ENCODE results near the gene OR52I1. TPM values are rescaled to one million over a fixed set of nuclear protein-coding genes. Genes with fewer than 3 reads are reported as not detected.

The OR52I1 gene, protein sequence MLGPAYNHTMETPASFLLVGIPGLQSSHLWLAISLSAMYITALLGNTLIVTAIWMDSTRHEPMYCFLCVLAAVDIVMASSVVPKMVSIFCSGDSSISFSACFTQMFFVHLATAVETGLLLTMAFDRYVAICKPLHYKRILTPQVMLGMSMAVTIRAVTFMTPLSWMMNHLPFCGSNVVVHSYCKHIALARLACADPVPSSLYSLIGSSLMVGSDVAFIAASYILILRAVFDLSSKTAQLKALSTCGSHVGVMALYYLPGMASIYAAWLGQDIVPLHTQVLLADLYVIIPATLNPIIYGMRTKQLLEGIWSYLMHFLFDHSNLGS
- total RNA-seq (2021) (not detected in 2 replicates), Bru-seq, nascent RNA (not detected), BruChase-seq, experiment 1, labeled RNA remaining after a 2-hour chase (not detected), BruChase-seq, experiment 2, labeled RNA remaining after a 6-hour chase (not detected)
- long read RNA-seq, partial matches to known transcripts = 0 of 1 reads
- long read RNA-seq, other reads (novel, unspliced or antisense) = 0 of 1 reads

DNA sequence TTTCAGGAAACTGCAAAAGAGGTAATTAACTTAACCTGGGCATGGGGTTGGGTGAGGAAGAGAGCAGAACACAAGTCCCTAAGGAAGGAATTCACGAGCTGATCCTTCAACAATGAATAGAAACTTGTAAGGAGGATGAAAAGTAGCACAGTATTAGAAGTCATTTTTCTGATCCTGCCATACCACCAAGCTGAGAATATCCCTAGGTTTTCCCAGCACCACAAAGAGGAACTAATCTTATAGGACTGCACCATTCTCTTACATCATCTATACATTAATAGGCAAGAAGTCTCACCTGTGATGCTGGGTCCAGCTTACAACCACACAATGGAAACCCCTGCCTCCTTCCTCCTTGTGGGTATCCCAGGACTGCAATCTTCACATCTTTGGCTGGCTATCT is at the start of gene OR52I1:
OR52I1 (plus strand) TSS at position 301 of the 400 bp plus-strand sequence; CDS start at position 301, 0 bp downstream.
- no TSS peak for BruUV-seq (replicated peaks)
- CTCF ChIA-PET = no interaction called here
- no peaks in the 10 kb centered on the region for H3K4me1 ChIP-seq (ENCODE audit: insufficient read depth, low read length, poor library complexity, severe bottlenecking)
- H3K27ac ChIP-seq (ENCODE audit: low read depth, low read length, poor library complexity, severe bottlenecking) = no peak within 1 kb of the TSS
- DNase-seq (ENCODE audit: low spot score) = no peak
- H3K4me3 ChIP-seq (ENCODE audit: low read depth, low read length, poor library complexity, severe bottlenecking) = no peak within 1 kb of the TSS
- H3K9me3 ChIP-seq (ENCODE audit: low read depth, low read length, poor library complexity, severe bottlenecking) = no peaks in the 10 kb centered on the region
- no peaks in the 10 kb centered on the region for H3K36me3 ChIP-seq (ENCODE audit: insufficient read depth, low read length, poor library complexity, severe bottlenecking)
- intact Hi-C loops (cut with micrococcal nuclease; ENCODE audit: unreplicated experiment) = no loop called here
- H3K27me3 ChIP-seq (replicated peaks; ENCODE audit: insufficient read depth, low read depth, low read length, poor library complexity) = no peaks in the 10 kb centered on the region
- POLR2A ChIA-PET (ENCODE audit: low non-redundant PET) = no interaction called here
- TF ChIP-seq EZH2 (IDR thresholded peaks at IDR 0.05; ENCODE audit: borderline replicate concordance, low read depth, low read length, poor library complexity, severe bottlenecking) = no peak
- TF ChIP-seq, protein P1, sequence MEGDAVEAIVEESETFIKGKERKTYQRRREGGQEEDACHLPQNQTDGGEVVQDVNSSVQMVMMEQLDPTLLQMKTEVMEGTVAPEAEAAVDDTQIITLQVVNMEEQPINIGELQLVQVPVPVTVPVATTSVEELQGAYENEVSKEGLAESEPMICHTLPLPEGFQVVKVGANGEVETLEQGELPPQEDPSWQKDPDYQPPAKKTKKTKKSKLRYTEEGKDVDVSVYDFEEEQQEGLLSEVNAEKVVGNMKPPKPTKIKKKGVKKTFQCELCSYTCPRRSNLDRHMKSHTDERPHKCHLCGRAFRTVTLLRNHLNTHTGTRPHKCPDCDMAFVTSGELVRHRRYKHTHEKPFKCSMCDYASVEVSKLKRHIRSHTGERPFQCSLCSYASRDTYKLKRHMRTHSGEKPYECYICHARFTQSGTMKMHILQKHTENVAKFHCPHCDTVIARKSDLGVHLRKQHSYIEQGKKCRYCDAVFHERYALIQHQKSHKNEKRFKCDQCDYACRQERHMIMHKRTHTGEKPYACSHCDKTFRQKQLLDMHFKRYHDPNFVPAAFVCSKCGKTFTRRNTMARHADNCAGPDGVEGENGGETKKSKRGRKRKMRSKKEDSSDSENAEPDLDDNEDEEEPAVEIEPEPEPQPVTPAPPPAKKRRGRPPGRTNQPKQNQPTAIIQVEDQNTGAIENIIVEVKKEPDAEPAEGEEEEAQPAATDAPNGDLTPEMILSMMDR (conservative IDR thresholded peaks at IDR 0.05; ENCODE audit: low read depth, low read length) = no peak

DNA sequence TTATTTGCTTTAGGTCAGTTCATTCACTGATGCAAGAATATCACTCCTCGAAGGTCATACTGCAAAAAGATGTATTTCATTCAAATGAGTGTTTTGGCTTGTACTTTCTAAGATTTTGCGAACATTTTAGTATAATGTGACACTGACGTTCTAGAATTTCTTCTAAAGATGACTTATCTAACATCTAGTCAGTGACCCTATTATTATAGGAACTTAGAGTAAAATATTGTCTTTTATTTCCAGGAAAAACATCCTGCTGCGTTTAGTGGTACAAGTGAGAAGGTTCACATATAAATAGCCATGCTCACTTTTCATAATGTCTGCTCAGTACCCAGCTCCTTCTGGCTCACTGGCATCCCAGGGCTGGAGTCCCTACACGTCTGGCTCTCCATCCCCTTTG is 48.9 kb upstream of the OR52I1 start, which contains the start of gene OR52M1:
OR52M1 (plus strand) TSS at position 301 of the 400 bp plus-strand sequence; CDS start at position 301, 0 bp downstream.
- intact Hi-C loops (cut with micrococcal nuclease; ENCODE audit: unreplicated experiment) = no loop called here
- CTCF ChIA-PET = no interaction called here

DNA sequence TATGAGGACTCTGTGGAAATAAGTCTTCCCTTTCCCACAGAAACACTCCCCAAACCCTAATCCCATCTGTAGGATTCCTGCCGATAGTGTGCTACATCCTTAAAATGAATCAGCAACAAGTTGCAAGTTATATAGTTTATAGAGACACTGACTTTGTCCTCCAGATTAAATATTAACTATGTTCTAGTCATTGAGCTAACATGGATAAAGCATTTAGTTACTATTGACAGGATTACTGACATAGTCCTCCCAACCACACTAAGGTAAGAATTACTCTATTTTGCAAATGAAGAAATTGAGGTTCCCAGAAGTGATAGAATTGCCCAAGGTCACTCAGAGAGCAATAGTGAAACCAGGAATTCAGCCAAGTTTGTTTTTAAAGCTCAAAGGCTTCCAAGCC is 47.0 kb upstream of the OR52I1 start:
- H3K36me3 ChIP-seq (ENCODE audit: insufficient read depth, low read length, poor library complexity, severe bottlenecking) = no peaks in the 10 kb centered on the region
- no peak overlapping the region for H3K27ac ChIP-seq (ENCODE audit: low read depth, low read length, poor library complexity, severe bottlenecking)
- ChIA-PET POLR2A (ENCODE audit: low non-redundant PET) (no interaction called here), CTCF (no interaction called here)
- no peaks in the 10 kb centered on the region for H3K9me3 ChIP-seq (ENCODE audit: low read depth, low read length, poor library complexity, severe bottlenecking)
- no peak for DNase-seq (ENCODE audit: low spot score)
- no peak overlapping the region for H3K4me3 ChIP-seq (ENCODE audit: low read depth, low read length, poor library complexity, severe bottlenecking)
- TF ChIP-seq, protein P1 (conservative IDR thresholded peaks at IDR 0.05; ENCODE audit: low read depth, low read length) = no peak
- no peak for TF ChIP-seq EZH2 (IDR thresholded peaks at IDR 0.05; ENCODE audit: borderline replicate concordance, low read depth, low read length, poor library complexity, severe bottlenecking)
- no TSS peak for BruUV-seq (replicated peaks)
- no peaks in the 10 kb centered on the region for H3K4me1 ChIP-seq (ENCODE audit: insufficient read depth, low read length, poor library complexity, severe bottlenecking)
- peaks cover 4% of the 10 kb centered on the region for H3K27me3 ChIP-seq (replicated peaks; ENCODE audit: insufficient read depth, low read depth, low read length, poor library complexity)
- intact Hi-C loops (cut with micrococcal nuclease; ENCODE audit: unreplicated experiment) = no loop called here

More for the DNA sequence above, 48.9 kb upstream of the OR52I1 start, which contains the start of gene OR52M1:
- no peak for TF ChIP-seq EZH2 (IDR thresholded peaks at IDR 0.05; ENCODE audit: borderline replicate concordance, low read depth, low read length, poor library complexity, severe bottlenecking)
- TF ChIP-seq, protein P1 (conservative IDR thresholded peaks at IDR 0.05; ENCODE audit: low read depth, low read length) = no peak
- no peak within 1 kb of the TSS for H3K27ac ChIP-seq (ENCODE audit: low read depth, low read length, poor library complexity, severe bottlenecking)
- no peaks in the 10 kb centered on the region for H3K4me1 ChIP-seq (ENCODE audit: insufficient read depth, low read length, poor library complexity, severe bottlenecking)
- DNase-seq (ENCODE audit: low spot score) = no peak
- no peaks in the 10 kb centered on the region for H3K9me3 ChIP-seq (ENCODE audit: low read depth, low read length, poor library complexity, severe bottlenecking)
- POLR2A ChIA-PET (ENCODE audit: low non-redundant PET) = no interaction called here
- peaks cover 4% of the 10 kb centered on the region for H3K27me3 ChIP-seq (replicated peaks; ENCODE audit: insufficient read depth, low read depth, low read length, poor library complexity)
- no peak within 1 kb of the TSS for H3K4me3 ChIP-seq (ENCODE audit: low read depth, low read length, poor library complexity, severe bottlenecking)
- H3K36me3 ChIP-seq (ENCODE audit: insufficient read depth, low read length, poor library complexity, severe bottlenecking) = no peaks in the 10 kb centered on the region
- BruUV-seq (replicated peaks) = no TSS peak
